ENCODE data around the gene ACTR3C. TPM values are rescaled to one million over a fixed set of nuclear protein-coding genes. Genes with fewer than 3 reads are reported as not detected.

The ACTR3C gene
- 7.0 and 7.9 TPM in 2 replicates for total RNA-seq

- Mint-ChIP-seq H3K9me3 (no peaks in the 10 kb centered on the region), H3K4me1 (ENCODE audit: low read depth) (peaks cover 47% of the 10 kb centered on the region), H3K4me3 (ENCODE audit: low read depth) (peak within 1 kb of the TSS; percentile 97), H3K27ac (peak within 1 kb of the TSS; percentile 99), H3K36me3 (ENCODE audit: low read depth) (peaks cover 55% of the 10 kb centered on the region), H3K27me3 (ENCODE audit: low read depth) (no peaks in the 10 kb centered on the region)
- intact Hi-C loops (cut with micrococcal nuclease), result loop anchor here (1.0 to 5.0 kb wide), 7 partner anchors 34 to 450 kb away; partner anchors contain the start of genes ATP6V0E2 and REPIN1
- DNase-seq (ENCODE audit: low spot score), result peak; percentile 57
Measured at GRCh38 chr7:150322833-150323681, at the start of gene ACTR3C, which contains the start of gene LRRC61. Gene ACTR3C, minus strand, starts transcription at chr7:150323545. Its CDS starts 28,249 bp downstream, at chr7:150295296. Gene LRRC61, plus strand, starts transcription at chr7:150323355. Its CDS starts 13,507 bp downstream, at chr7:150336862.

GRCh38 chr7:150372271-150373048 lies 49.1 kb upstream of the ACTR3C start:
- intact Hi-C loops (cut with micrococcal nuclease), result no loop called here
- H3K27me3 Mint-ChIP-seq (ENCODE audit: low read depth), result no peaks in the 10 kb centered on the region
- no peak overlapping the region for H3K4me3 Mint-ChIP-seq (ENCODE audit: low read depth)
- H3K4me1 Mint-ChIP-seq (ENCODE audit: low read depth), result peaks cover 41% of the 10 kb centered on the region
- H3K36me3 Mint-ChIP-seq (ENCODE audit: low read depth), result peaks cover 52% of the 10 kb centered on the region
- DNase-seq (ENCODE audit: low spot score), result no peak
- no peak overlapping the region for H3K27ac Mint-ChIP-seq
- H3K9me3 Mint-ChIP-seq, result no peaks in the 10 kb centered on the region

GRCh38 chr7:150371996-150372270 lies 48.6 kb upstream of the ACTR3C start:
- Mint-ChIP-seq H3K4me1 (ENCODE audit: low read depth) (peaks cover 39% of the 10 kb centered on the region), H3K9me3 (no peaks in the 10 kb centered on the region), H3K27ac (no peak overlapping the region), H3K4me3 (ENCODE audit: low read depth) (no peak overlapping the region), H3K27me3 (ENCODE audit: low read depth) (no peaks in the 10 kb centered on the region), H3K36me3 (ENCODE audit: low read depth) (peaks cover 52% of the 10 kb centered on the region)
- intact Hi-C loops (cut with micrococcal nuclease), result no loop called here
- no peak for DNase-seq (ENCODE audit: low spot score)

GRCh38 chr7:150371131-150371995 lies 48.0 kb upstream of the ACTR3C start:
- no peak for DNase-seq (ENCODE audit: low spot score)
- peaks cover 51% of the 10 kb centered on the region for H3K36me3 Mint-ChIP-seq (ENCODE audit: low read depth)
- intact Hi-C loops (cut with micrococcal nuclease), result no loop called here
- H3K27ac Mint-ChIP-seq, result no peak overlapping the region
- peaks cover 35% of the 10 kb centered on the region for H3K4me1 Mint-ChIP-seq (ENCODE audit: low read depth)
- no peaks in the 10 kb centered on the region for H3K9me3 Mint-ChIP-seq
- H3K27me3 Mint-ChIP-seq (ENCODE audit: low read depth), result no peaks in the 10 kb centered on the region
- no peak overlapping the region for H3K4me3 Mint-ChIP-seq (ENCODE audit: low read depth)

- DNase-seq (ENCODE audit: low spot score), result no peak
- intact Hi-C loops (cut with micrococcal nuclease), result no loop called here
- H3K36me3 Mint-ChIP-seq (ENCODE audit: low read depth), result peaks cover 44% of the 10 kb centered on the region
- no peak overlapping the region for H3K27ac Mint-ChIP-seq
- no peaks in the 10 kb centered on the region for H3K27me3 Mint-ChIP-seq (ENCODE audit: low read depth)
- peak overlapping the region; percentile 94 for H3K4me3 Mint-ChIP-seq (ENCODE audit: low read depth)
- H3K9me3 Mint-ChIP-seq, result no peaks in the 10 kb centered on the region
- peaks cover 34% of the 10 kb centered on the region for H3K4me1 Mint-ChIP-seq (ENCODE audit: low read depth)
Measured at GRCh38 chr7:150370612-150371071, 47.3 kb upstream of the ACTR3C start.

GRCh38 chr7:150369748-150370501 lies 46.6 kb upstream of the ACTR3C start:
- Mint-ChIP-seq H3K4me3 (ENCODE audit: low read depth) (peak overlapping the region; percentile 94), H3K4me1 (ENCODE audit: low read depth) (peaks cover 36% of the 10 kb centered on the region), H3K9me3 (no peaks in the 10 kb centered on the region), H3K27ac (peak overlapping the region; percentile 94), H3K27me3 (ENCODE audit: low read depth) (no peaks in the 10 kb centered on the region), H3K36me3 (ENCODE audit: low read depth) (peaks cover 40% of the 10 kb centered on the region)
- intact Hi-C loops (cut with micrococcal nuclease), result loop anchor here (1.0 to 2.0 kb wide), 3 partner anchors 9 to 51 kb away; partner anchors contain the start of genes ACTR3C, LRRC61 and ZNF775
- DNase-seq (ENCODE audit: low spot score), result no peak

GRCh38 chr7:150368884-150369747 lies 45.8 kb upstream of the ACTR3C start:
- Mint-ChIP-seq H3K9me3 (no peaks in the 10 kb centered on the region), H3K36me3 (ENCODE audit: low read depth) (peaks cover 32% of the 10 kb centered on the region), H3K27me3 (ENCODE audit: low read depth) (no peaks in the 10 kb centered on the region), H3K4me1 (ENCODE audit: low read depth) (peaks cover 34% of the 10 kb centered on the region), H3K27ac (peak overlapping the region; percentile 94), H3K4me3 (ENCODE audit: low read depth) (peak overlapping the region; percentile 94)
- DNase-seq (ENCODE audit: low spot score), result no peak
- intact Hi-C loops (cut with micrococcal nuclease), result loop anchor here (1.0 to 2.0 kb wide), 4 partner anchors 10 to 52 kb away; partner anchors contain the start of genes ACTR3C, LRRC61 and ZNF775

GRCh38 chr7:150368096-150368883 lies 44.9 kb upstream of the ACTR3C start, which contains the start of gene REPIN1:
Gene REPIN1, plus strand, starts transcription at chr7:150368822. Its CDS starts 890 bp downstream, at chr7:150369712.
- intact Hi-C loops (cut with micrococcal nuclease), result loop anchor here (1.0 to 2.0 kb wide), 3 partner anchors 11 to 53 kb away; partner anchors contain the start of genes ACTR3C and LRRC61
- DNase-seq (ENCODE audit: low spot score), result peak; percentile 75
- H3K9me3 Mint-ChIP-seq, result no peaks in the 10 kb centered on the region
- H3K27ac Mint-ChIP-seq, result peak within 1 kb of the TSS; percentile 94
- H3K4me1 Mint-ChIP-seq (ENCODE audit: low read depth), result peaks cover 36% of the 10 kb centered on the region
- peaks cover 23% of the 10 kb centered on the region for H3K36me3 Mint-ChIP-seq (ENCODE audit: low read depth)
- no peaks in the 10 kb centered on the region for H3K27me3 Mint-ChIP-seq (ENCODE audit: low read depth)
- peak within 1 kb of the TSS; percentile 94 for H3K4me3 Mint-ChIP-seq (ENCODE audit: low read depth)

- Mint-ChIP-seq H3K9me3 (no peaks in the 10 kb centered on the region), H3K4me1 (ENCODE audit: low read depth) (peaks cover 36% of the 10 kb centered on the region), H3K4me3 (ENCODE audit: low read depth) (peak overlapping the region; percentile 84), H3K27me3 (ENCODE audit: low read depth) (no peaks in the 10 kb centered on the region), H3K27ac (peak overlapping the region; percentile 85), H3K36me3 (ENCODE audit: low read depth) (peaks cover 18% of the 10 kb centered on the region)
- DNase-seq (ENCODE audit: low spot score), result no peak
- intact Hi-C loops (cut with micrococcal nuclease), result loop anchor here (1.0 to 2.0 kb wide), 3 partner anchors 10 to 53 kb away; partner anchors contain the start of genes ACTR3C and LRRC61
Measured at GRCh38 chr7:150367677-150368095, 44.3 kb upstream of the ACTR3C start.

- H3K4me1 Mint-ChIP-seq (ENCODE audit: low read depth), result peaks cover 35% of the 10 kb centered on the region
- DNase-seq (ENCODE audit: low spot score), result no peak
- no peaks in the 10 kb centered on the region for H3K27me3 Mint-ChIP-seq (ENCODE audit: low read depth)
- H3K4me3 Mint-ChIP-seq (ENCODE audit: low read depth), result peak overlapping the region; percentile 8
- intact Hi-C loops (cut with micrococcal nuclease), result no loop called here
- H3K27ac Mint-ChIP-seq, result no peak overlapping the region
- H3K36me3 Mint-ChIP-seq (ENCODE audit: low read depth), result peaks cover 12% of the 10 kb centered on the region
- no peaks in the 10 kb centered on the region for H3K9me3 Mint-ChIP-seq
Measured at GRCh38 chr7:150365673-150366398, 42.5 kb upstream of the ACTR3C start.
